Measurements from ENCODE around the gene MS4A15. TPM values are rescaled to one million over a fixed set of nuclear protein-coding genes. Genes with fewer than 3 reads are reported as not detected.
A peak's percentile ranks its signal among the peaks of the same experiment; 100 is the strongest.

MS4A15 gene
- total RNA-seq, 1 donor from 2014 or later = not detected

DNA sequence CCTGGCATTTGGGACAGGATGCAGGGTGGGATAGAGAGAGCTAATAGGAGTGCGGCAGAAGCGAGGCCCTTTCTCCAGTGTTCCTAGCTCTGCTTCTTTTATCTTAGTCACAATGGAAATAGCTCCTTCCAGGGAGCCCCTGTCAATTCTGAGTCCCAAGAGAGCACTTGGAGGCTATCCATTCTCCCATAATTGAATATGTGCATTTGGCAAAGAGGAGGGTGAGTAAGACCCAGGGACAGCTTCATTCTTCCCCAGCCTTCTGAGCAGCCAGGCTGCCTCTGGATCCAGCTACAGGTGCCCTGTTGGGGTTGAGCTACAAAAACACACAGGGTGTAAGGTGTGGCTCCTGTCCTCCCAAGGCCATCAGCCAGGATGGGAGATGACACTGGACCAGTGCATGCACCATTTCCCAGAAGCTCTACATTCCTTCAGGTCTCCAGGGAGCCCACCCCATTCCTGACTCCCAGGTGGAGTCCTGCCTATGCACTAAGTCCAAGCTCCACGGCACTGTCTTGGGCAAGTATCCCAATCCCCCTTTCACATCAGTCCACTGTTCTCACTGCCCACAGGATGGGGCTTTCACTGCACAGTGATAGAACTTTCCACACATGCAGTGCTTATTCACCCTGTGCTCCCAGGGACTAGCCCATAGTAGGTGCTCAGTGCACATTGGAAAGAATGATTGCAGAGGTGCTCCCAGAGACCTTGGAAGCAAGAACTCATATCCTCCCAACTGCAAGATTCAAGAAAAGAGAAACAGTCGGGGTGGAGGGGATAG is 34.7 kb downstream of the MS4A15 start:
- no peak for TF ChIP-seq CTCF (IDR thresholded peaks at IDR 0.05; ENCODE audit: insufficient read depth, low read length, severe bottlenecking)
- DNase-seq (ENCODE audit: low read depth) (no peak), FAIRE-seq (peak; percentile 62)
- H3K36me3 ChIP-seq (ENCODE audit: control insufficient read depth, insufficient read depth, low read length) = no peaks in the 10 kb centered on the region
- H3K27me3 ChIP-seq (ENCODE audit: control insufficient read depth, insufficient read depth, low read length) = no peaks in the 10 kb centered on the region
- no peak overlapping the region for H3K4me3 ChIP-seq (ENCODE audit: low read depth, low read length)

DNA sequence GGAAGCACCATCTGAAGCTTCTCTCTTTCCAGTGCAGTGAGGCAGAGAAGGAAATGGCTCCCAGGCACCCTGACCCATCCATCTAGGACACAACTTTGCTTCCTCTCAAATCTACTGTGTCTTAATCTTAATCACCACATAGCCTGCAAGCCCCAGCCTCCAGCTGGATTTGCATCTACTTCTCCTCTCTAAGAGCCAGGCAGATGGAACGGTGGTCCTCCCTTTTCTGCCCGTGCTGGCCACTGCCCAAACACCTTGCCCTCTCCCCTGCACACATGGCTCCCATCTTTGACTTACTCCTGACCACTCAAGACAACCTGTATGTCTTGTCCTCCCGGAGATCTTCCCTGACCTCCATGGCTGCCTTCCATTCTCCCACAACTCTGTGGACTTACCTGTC is 35.9 kb downstream of the MS4A15 start:
- Histone ChIP-seq H3K27me3 (ENCODE audit: control insufficient read depth, insufficient read depth, low read length) (no peaks in the 10 kb centered on the region), H3K4me3 (ENCODE audit: low read depth, low read length) (no peak overlapping the region), H3K36me3 (ENCODE audit: control insufficient read depth, insufficient read depth, low read length) (no peaks in the 10 kb centered on the region)
- TF ChIP-seq CTCF (IDR thresholded peaks at IDR 0.05; ENCODE audit: insufficient read depth, low read length, severe bottlenecking) = no peak
- FAIRE-seq (no peak), DNase-seq (ENCODE audit: low read depth) (no peak)

GRCh38 chr11:60795291-60795690 is 38.6 kb downstream of the MS4A15 start:
- DNase-seq (ENCODE audit: low read depth) = no peak
- TF ChIP-seq CTCF (IDR thresholded peaks at IDR 0.05; ENCODE audit: insufficient read depth, low read length, severe bottlenecking) = no peak

GRCh38 chr11:60797846-60798630 is 41.4 kb downstream of the MS4A15 start:
- no peaks in the 10 kb centered on the region for H3K27me3 ChIP-seq (ENCODE audit: control insufficient read depth, insufficient read depth, low read length)
- FAIRE-seq = no peak
- DNase-seq (ENCODE audit: low read depth) = no peak
- no peak overlapping the region for H3K4me3 ChIP-seq (ENCODE audit: low read depth, low read length)
- H3K36me3 ChIP-seq (ENCODE audit: control insufficient read depth, insufficient read depth, low read length) = no peaks in the 10 kb centered on the region
- no peak for TF ChIP-seq CTCF (IDR thresholded peaks at IDR 0.05; ENCODE audit: insufficient read depth, low read length, severe bottlenecking)

More at GRCh38 chr11:60795291-60795690, 38.6 kb downstream of the MS4A15 start:
- no peaks in the 10 kb centered on the region for H3K27me3 ChIP-seq (ENCODE audit: control insufficient read depth, insufficient read depth, low read length)
- FAIRE-seq = peak; percentile 68
- H3K4me3 ChIP-seq (ENCODE audit: low read depth, low read length) = no peak overlapping the region
- no peaks in the 10 kb centered on the region for H3K36me3 ChIP-seq (ENCODE audit: control insufficient read depth, insufficient read depth, low read length)

- no peak for FAIRE-seq
- H3K36me3 ChIP-seq (ENCODE audit: control insufficient read depth, insufficient read depth, low read length) = no peaks in the 10 kb centered on the region
- DNase-seq (ENCODE audit: low read depth) = no peak
- no peak for TF ChIP-seq CTCF (IDR thresholded peaks at IDR 0.05; ENCODE audit: insufficient read depth, low read length, severe bottlenecking)
- no peaks in the 10 kb centered on the region for H3K27me3 ChIP-seq (ENCODE audit: control insufficient read depth, insufficient read depth, low read length)
- H3K4me3 ChIP-seq (ENCODE audit: low read depth, low read length) = no peak overlapping the region
These were observed 42.0 kb downstream of the MS4A15 start for GRCh38 chr11:60798631-60799030.

Data from bronchial epithelial cell (primary cell).